NCI-H510A treated with DMSO at 0.1 percent for 48 hours (cell line): ENCODE results near the gene RNF214.
"Not testable (repeated sequence)": the region's sequence is repeated elsewhere in the genome, so short reads cannot be mapped to it uniquely, and the experiment has no call there.

Experiments used
- DNase-seq: peaks from one replicate; lab custom pipeline; 2025; lab: John Stamatoyannopoulos, UW

Gene RNF214

DNA sequence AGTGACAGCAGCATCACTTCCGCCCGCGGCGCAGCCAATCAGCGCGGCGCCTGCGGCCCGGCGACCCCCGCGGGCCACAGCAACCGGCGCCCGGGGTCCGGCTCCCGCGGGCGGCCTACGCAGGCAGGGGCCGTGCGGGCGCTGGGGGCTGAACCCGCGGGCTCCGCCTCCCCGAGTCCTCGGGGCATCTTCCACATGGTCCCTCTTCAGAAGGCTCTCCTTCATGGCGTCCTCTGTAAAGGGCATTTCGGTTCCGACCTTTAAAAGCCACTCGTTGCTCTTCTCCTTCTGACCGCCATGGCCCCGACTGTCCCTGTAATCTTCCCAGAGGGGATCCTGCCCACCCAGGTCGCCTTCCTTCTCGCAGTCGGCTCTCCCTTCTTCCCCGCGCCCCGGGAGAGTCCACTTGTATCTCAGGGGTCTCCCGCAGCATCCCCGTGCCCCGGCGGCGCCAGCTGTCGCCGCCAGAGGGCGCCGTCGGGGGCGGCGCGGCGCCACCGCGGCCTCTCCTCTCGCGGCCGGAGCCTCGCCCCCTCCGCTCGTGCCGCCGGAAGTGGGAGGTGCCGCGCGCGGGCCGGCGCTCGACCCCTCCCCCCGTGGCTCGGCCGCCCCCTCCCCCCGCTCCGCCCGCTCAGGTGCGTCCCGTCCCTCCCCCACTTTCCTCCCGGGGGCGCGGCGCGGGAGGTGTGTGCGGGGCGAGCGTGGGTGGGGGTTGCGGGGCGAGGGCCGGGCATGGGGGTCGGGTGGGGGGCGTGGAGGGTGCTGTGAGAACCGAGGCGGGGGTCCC lies at the start of gene RNF214:
Gene RNF214 (plus strand): TSS at position 580 of the 787 bp plus-strand sequence. CDS start 1,602 bp downstream, outside the sequence.
- peak; percentile 67 for DNase-seq

DNA sequence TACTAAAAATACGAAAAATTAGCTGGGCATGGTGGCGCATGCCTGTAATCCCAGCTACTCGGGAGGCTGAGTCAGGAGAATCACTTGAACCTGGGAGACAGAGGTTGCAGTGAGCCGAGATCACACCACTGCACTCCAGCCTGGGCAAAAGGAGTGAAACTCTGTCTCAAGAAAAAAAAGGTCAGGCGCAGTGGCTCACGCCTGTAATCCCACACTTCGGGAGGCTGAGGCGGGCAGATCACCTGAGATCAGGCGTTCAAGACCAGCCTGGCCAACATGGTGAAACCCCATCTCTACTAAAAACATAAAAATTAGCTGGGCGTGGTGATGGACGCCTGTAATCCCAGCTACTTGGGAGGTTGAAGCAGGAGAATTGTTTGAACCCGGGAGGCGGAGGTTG lies 49.3 kb upstream of the RNF214 start:
- not testable (repeated sequence) for DNase-seq

DNA sequence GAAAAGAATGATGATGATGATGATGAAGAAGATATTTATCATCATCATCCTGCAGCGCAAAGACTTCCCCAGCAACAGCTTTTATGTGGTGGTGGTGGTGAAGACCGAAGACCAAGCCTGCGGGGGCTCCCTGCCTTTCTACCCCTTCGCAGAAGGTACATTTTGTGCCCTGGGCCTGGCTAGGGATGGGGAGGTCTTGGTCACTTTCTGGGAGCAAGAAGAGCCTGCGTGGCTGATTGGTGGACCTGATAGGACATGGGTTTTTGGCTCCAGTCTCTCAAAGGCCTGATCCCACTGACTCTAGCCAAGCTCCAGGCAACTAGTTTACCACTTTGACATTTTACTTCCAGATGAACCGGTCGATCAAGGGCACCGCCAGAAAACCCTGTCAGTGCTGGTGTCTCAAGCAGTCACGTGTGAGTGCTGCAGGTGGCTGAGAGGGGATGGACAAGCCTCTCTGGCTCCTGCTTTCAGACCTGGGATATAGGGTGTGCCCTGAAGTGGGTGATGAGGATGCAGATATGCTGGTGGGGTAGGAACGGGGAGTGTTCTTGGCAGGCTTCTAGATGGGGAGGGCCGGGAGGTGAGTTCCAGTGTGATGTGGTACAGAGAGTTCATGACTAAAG lies 48.6 kb upstream of the RNF214 start:
- DNase-seq: peak; percentile 84

DNA sequence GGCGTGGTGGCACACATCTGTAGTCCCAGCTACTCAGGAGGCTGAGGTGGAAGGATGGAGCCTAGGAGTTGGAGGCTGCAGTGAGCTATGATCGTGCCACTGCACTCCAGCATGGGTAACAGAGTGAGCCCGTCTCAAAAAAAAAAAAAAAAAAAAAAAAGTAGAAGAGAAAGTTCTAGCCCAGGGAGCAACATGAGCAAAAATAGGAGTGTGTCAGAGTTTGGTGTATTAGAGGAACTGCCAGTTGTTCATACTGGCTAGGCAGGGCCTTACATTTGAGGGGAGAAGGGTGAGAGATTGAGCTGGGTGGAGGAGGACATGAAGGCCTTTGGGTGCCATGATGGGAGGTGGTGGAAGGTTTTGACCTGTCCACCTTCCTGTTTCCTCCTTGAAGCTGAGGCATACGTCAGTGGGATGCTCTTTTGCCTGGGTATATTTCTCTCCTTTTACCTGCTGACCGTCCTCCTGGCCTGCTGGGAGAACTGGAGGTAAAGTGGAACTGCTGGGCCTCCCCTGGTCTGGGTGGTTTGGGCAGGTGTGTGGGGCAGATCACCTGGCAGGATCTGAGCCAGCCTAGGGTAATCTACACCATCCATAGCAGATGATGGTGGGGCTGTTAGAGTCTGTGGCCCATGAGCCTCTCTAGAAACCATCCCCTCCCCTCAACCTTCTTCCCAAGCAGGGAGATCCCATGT lies 46.6 kb upstream of the RNF214 start:
- DNase-seq: no peak

DNA sequence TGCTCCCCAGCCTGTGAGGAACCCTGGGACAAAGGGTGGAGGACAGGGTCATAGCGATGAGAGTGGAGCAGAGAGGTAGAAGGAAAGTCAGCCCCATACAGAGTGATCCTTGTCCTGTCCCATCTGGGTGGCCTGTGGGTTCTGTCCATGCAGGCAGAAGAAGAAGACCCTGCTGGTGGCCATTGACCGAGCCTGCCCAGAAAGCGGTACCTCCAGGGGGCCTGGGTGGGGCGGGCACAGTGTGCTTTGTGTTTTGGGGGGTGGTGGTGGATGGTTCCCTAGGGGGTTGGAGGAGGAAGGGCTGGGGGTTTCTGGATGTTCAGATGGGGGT lies 46.1 kb upstream of the RNF214 start:
- DNase-seq: no peak

DNA sequence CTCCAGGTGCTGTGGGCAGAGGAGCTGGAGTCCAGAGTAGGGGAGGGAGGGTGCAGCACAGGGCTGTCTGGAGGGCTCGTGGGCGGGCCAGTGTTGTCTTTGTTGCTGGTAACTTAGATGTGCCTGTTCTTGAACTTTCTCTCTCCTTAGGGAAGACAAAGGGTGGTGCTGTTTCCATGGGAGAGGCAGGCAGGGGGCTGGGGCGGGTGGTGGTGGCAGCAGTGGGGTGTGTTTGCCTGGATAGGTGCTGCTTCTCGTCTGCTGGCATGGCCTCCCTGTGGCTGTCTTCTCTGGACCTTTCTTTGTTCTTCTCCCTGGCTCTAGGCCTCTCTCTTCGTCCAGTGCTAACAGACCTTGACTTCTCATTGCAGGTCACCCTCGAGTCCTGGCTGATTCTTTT lies 45.5 kb upstream of the RNF214 start:
- no peak for DNase-seq

DNA sequence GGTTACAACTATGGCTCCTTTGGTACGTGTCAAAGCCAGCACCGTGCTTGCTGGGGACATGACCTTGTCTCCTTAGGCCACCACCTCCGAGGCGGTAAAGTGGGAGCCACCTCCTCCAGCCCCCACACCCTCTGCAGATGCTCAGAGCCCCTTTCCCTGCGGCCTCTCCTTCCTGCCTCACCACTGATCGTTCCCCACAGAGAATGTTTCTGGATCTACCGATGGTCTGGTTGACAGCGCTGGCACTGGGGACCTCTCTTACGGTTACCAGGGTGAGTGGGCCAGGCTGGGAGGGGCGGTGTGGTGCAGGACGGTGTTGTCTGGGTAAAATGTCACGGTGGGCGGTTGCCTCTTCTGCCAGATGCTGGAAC lies 45.1 kb upstream of the RNF214 start:
- no peak for DNase-seq

DNA sequence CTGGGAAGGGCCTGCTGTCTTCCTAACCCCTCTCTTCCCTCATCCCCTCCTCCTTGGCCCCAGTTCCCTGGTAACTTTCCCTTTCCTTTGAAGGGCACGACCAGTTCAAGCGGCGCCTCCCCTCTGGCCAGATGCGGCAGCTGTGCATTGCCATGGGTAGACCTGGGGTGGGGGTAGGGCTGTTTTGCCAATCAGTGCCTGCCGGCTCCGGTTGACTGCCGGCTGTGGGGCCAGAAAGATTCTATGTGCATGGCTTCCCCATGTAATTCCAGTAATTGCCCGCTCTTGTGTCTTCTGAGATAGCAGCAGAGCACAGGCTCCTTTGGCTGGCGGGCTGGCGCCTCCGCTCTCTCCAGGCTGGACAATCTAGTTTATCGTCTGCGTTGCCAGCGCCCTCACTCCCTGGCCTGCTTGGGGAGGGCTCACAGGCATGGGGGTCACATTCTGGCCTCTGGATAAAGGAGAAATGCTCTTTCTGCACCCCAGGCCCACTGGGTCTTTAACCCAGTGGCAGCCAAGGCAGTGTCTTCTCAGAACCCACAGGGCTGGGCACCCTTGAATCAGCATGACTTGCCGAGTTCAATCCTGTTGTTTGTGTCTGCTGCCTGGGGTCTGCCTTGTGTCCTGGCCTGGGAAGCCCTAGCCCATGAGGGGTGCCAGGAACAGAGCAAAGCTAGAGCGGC lies 44.5 kb upstream of the RNF214 start:
- DNase-seq: no peak

DNA sequence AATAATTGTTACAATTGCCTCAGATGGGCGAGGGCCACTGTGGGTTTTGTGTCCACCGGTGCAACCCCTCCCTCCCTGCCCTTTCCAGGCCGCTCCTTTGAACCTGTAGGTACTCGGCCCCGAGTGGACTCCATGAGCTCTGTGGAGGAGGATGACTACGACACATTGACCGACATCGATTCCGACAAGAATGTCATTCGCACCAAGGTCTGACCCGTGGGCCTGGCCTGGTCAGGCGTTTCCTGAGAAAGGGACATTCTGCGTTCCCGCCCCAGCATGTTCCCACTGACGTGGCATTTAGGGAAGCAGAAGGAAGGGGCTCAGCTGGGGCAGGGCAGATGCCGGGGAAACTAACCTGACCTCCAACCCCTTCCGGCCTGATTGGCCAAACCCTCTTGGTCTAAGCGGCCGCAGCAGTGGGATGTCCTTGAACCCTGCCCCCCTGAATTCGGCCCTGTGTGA lies 43.8 kb upstream of the RNF214 start:
- DNase-seq: no peak

DNA sequence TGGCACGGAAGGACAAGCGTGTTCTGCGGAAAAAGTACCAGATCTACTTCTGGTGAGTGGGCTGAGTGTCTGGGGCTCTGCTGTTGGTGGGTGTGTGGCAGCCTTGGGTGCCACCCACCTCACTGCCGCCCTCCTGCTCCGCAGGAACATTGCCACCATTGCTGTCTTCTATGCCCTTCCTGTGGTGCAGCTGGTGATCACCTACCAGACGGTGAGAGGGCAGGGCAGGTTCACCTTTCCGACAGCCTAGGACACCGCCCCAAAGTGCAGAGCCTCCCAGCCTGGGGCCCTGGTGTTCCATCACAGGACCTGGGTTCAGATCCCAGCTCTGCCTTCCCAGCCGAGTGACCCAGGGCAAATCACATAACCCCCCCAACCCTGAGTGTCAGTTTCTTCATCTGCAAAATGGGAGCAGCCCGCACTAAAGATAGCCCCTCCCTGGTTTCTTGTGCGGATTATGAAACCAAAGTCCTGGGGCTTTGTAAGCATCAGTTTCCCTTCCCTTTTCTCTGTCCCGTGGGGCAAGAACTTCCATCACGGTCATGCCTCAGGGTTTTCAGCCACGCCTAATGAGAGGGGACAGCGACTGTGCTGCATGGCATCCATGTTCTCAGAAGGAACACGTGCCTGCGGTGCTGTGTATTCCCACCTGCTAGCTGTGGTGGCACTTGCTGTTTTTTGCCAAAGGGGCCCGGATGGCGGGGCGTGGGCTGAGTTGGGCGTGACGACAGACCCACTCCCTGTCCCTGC lies 43.1 kb upstream of the RNF214 start:
- no peak for DNase-seq

DNA sequence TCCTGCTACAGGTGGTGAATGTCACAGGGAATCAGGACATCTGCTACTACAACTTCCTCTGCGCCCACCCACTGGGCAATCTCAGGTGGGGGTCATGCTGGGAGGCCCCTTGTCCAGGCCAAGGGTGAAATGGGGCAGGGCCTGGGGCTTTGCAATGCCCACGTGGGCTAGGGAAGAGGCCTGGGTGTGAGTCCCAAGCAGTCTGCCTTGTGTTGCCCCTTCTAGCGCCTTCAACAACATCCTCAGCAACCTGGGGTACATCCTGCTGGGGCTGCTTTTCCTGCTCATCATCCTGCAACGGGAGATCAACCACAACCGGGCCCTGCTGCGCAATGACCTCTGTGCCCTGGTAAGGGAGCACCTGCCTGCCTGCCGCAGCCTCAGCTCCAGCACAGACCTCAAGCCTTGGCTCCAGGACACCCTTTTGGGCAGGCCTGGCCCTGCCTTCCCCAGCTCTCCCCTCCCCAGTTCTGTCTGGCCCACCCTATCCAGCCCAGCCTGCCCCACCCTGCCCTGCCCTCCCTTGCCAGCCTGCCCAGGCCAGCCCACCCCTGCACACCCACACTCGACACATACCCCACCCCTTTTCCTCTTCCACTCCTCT lies 42.4 kb upstream of the RNF214 start:
- no peak for DNase-seq

DNA sequence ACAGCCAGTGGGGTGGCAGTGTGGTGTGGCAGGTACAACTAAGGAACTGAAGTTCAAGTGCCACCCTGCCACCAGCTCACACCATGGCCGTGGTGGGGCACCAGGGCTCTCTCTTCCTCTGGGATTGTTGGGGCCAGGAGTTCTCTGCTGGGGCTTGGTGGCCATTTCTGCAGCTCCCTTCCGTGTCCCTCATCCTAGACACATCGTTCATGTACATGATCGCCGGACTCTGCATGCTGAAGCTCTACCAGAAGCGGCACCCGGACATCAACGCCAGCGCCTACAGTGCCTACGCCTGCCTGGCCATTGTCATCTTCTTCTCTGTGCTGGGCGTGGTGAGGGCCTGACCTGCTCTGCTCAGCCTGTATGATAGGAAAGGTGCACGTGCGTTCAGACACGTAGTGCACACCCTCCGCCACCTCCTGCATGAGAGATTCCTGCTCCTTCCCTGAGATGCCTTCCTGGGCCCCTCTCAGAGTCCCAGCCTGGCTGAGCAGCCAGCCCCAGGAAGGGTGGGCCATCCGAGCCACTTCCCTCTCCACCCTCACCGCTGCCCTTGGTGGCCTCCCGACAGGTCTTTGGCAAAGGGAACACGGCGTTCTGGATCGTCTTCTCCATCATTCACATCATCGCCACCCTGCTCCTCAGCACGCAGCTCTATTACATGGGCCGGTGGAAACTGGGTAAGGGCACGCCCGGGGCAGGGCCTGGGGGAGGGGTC lies 40.6 kb upstream of the RNF214 start:
- DNase-seq: no peak

DNA sequence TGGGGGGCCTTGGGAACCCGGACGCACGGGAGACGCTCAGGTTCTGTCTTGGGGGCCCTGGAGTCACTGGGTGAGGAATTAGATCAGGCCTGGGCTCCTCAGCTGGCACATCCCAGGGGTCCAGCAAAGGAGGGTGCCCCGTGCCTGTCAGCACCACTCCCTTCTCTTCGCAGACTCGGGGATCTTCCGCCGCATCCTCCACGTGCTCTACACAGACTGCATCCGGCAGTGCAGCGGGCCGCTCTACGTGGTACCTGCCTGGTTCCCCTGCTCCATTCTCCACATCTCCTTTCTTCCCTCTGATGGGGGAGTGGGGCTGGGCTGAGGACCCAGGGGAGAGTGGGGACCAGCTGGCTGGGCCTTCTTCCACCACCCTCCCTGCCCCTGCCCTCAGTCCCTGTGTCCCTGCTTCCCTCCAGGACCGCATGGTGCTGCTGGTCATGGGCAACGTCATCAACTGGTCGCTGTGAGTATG lies 40.0 kb upstream of the RNF214 start:
- no peak for DNase-seq

DNA sequence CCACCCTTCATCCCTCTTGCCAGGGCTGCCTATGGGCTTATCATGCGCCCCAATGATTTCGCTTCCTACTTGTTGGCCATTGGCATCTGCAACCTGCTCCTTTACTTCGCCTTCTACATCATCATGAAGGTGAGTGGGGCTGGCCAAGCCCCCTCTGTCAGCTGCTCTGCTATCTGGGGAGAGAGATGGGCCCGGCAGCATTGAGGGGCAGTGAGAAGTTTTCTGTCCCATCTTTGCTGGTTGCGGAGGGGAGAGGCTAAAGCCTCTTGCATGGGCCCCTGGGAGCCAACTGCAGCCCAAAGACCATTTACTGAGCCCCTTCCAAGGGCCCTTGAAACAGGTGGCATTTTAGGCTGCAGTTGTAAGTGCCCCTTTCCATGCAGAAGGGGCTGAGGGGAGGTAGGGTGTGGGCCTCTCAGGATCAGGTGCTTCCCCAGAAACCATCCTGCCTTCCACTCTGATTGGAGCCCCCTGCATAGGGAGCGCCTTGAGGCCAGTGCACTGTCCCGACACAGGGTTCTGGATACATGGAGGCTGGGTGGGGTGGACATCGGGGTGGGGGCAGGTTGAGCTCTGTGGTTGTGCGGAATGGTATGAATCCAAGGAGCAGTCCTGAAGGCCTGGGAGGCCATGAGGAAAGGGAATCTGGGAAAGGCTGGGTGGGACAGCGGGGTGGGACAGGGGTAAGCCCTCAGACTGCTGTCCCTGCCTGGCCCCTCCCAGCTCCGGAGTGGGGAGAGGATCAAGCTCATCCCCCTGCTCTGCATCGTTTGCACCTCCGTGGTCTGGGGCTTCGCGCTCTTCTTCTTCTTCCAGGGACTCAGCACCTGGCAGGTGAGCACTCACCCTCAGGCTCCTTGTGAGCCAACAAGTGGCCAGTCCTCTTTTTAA lies 39.1 kb upstream of the RNF214 start:
- DNase-seq: no peak

DNA sequence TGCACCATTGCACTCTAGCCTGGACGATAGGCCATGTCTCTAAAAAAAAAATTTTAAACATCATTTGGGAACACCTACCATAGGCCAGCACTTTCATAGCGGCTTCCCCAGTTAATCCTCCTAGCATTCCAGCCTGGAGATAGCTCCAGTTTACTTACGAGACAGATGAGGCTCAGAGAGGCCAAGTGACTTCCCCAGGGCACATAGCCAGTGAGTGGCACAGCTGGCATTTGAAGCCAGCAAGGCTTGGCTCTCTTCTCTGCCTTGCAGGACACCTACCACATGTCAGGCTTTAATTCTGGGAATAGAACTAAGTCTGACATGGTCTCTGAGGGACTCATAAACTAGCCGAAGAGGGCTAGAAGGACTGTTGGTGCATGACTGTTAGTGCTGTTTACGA lies 38.2 kb upstream of the RNF214 start:
- no peak for DNase-seq

DNA sequence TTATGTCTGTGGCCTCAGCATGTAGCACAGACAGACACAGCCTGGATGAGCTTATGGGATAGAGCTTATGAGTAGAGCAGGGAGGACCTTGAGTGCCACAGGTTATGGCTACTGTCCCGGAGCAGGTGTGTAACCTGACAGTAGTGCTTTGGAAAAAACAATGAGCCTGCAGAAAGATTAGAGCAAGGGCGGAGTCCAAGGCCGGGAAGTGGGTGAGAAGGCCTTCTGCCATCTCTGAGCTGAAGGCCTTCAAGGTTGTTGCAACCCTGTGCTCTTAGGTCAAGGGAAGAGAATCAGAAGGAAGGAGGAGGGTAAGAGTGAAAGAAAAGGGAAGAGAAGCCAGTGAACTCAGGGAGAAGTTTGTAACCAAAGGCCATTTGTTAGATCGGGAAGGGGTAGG lies 37.2 kb upstream of the RNF214 start:
- DNase-seq: no peak

DNA sequence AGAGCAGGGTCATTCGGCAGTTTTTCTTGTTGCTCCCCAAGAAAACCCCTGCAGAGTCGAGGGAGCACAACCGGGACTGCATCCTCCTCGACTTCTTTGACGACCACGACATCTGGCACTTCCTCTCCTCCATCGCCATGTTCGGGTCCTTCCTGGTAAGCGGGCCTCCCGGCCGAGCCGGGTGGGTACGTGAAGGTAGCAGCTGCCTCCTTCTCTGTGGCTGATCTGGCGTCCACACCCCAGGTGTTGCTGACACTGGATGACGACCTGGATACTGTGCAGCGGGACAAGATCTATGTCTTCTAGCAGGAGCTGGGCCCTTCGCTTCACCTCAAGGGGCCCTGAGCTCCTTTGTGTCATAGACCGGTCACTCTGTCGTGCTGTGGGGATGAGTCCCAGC lies 36.7 kb upstream of the RNF214 start:
- DNase-seq: no peak

DNA sequence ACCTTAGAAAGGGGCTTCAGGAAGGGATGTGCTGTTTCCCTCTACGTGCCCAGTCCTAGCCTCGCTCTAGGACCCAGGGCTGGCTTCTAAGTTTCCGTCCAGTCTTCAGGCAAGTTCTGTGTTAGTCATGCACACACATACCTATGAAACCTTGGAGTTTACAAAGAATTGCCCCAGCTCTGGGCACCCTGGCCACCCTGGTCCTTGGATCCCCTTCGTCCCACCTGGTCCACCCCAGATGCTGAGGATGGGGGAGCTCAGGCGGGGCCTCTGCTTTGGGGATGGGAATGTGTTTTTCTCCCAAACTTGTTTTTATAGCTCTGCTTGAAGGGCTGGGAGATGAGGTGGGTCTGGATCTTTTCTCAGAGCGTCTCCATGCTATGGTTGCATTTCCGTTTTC lies 35.5 kb upstream of the RNF214 start:
- DNase-seq: no peak
